ENCODE measurements around the gene SLC18A2. TPM values are rescaled to one million over a fixed set of nuclear protein-coding genes. Genes with fewer than 3 reads are reported as not detected.

SLC18A2 gene
- polyA plus RNA-seq, 2 donors, result 0.14 to 0.39 TPM

DNA sequence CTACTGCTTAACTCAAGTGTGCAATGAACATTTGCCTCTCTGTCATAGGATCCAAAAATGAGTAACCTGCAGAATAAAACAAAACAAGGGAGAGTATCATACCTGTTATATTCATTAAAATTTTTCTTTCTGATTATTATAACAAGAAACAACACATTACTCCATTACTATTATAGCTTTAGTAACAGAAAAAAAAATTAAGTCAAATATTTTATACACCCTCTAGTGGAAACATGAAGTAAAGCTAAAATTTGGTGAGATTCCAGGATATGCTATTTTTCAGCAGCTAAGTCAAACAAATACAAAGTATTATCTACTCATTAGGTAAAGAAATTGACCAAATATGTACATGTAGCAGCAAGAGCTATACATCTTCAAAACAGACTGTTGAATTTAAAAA lies 78.0 kb downstream of the SLC18A2 start:
- H3K9me3 ChIP-seq (ENCODE audit: control insufficient read depth in 2 of 2, insufficient read depth in 1 of 2, low read depth in 1 of 2, low read length in 1 of 2), result no peaks in the 10 kb centered on the region
- H3K36me3 ChIP-seq (ENCODE audit: control insufficient read depth in 2 of 2, insufficient read depth in 2 of 2, low read length in 1 of 2), result no peaks in the 10 kb centered on the region
- H3K4me1 ChIP-seq (ENCODE audit: control insufficient read depth in 2 of 2, insufficient read depth in 2 of 2, low read length in 1 of 2), result no peaks in the 10 kb centered on the region
- no peaks in the 10 kb centered on the region for H3K27me3 ChIP-seq (ENCODE audit: control insufficient read depth in 1 of 2, insufficient read depth in 2 of 2, low read length in 2 of 2)
- H3K4me3 ChIP-seq (ENCODE audit: low read depth in 1 of 2, low read length in 2 of 2), result no peak overlapping the region
- H3K27ac ChIP-seq (ENCODE audit: low read depth in 2 of 2, low read length in 1 of 2), result no peak overlapping the region

DNA sequence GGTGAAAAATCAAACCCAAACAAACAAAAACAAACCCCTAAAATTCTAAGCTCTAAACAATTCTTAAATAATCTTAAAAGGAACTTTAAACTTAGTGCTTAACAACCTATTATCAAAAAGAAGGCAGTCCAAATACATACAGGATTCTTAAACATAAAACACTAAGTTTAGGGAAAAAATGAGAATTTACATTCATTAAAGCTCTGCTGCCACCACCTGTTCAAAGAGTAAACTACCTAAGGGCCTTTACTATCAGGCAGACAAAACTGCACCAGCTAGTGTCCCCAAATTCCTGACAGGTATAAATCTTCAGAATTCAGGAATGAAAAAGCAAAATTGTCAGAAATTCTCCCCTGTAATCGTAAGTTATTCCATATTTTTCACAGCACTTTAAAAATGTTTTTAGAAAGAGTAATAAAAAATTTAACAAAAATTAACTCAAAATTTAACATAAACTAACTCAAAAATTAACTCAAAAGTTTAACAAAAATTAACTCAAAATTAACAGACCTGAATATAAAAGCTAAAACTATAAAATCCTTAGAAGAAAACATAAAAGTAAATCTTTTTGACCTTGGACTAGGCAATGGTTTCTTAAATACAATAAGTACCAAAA lies 79.2 kb downstream of the SLC18A2 start:
- Histone ChIP-seq H3K9me3 (ENCODE audit: control insufficient read depth in 2 of 2, insufficient read depth in 1 of 2, low read depth in 1 of 2, low read length in 1 of 2) (no peaks in the 10 kb centered on the region), H3K36me3 (ENCODE audit: control insufficient read depth in 2 of 2, insufficient read depth in 2 of 2, low read length in 1 of 2) (no peaks in the 10 kb centered on the region), H3K4me3 (ENCODE audit: low read depth in 1 of 2, low read length in 2 of 2) (no peak overlapping the region), H3K27ac (ENCODE audit: low read depth in 2 of 2, low read length in 1 of 2) (no peak overlapping the region), H3K27me3 (ENCODE audit: control insufficient read depth in 1 of 2, insufficient read depth in 2 of 2, low read length in 2 of 2) (no peaks in the 10 kb centered on the region), H3K4me1 (ENCODE audit: control insufficient read depth in 2 of 2, insufficient read depth in 2 of 2, low read length in 1 of 2) (no peaks in the 10 kb centered on the region)
- 63 to 76% methylated on average over 1 of the region's 1 CpG for WGBS, 2 donors

GRCh38 chr10:117322260-117322659 lies 81.3 kb downstream of the SLC18A2 start:
- H3K27ac ChIP-seq (ENCODE audit: low read depth in 2 of 2, low read length in 1 of 2), result no peak overlapping the region
- no peak overlapping the region for H3K4me3 ChIP-seq (ENCODE audit: low read depth in 1 of 2, low read length in 2 of 2)
- no peaks in the 10 kb centered on the region for H3K36me3 ChIP-seq (ENCODE audit: control insufficient read depth in 2 of 2, insufficient read depth in 2 of 2, low read length in 1 of 2)
- H3K9me3 ChIP-seq (ENCODE audit: control insufficient read depth in 2 of 2, insufficient read depth in 1 of 2, low read depth in 1 of 2, low read length in 1 of 2), result no peaks in the 10 kb centered on the region
- H3K27me3 ChIP-seq (ENCODE audit: control insufficient read depth in 1 of 2, insufficient read depth in 2 of 2, low read length in 2 of 2), result no peaks in the 10 kb centered on the region
- H3K4me1 ChIP-seq (ENCODE audit: control insufficient read depth in 2 of 2, insufficient read depth in 2 of 2, low read length in 1 of 2), result no peaks in the 10 kb centered on the region
- 76% methylated on average over 4 of the region's 4 CpGs for WGBS, 2 donors

DNA sequence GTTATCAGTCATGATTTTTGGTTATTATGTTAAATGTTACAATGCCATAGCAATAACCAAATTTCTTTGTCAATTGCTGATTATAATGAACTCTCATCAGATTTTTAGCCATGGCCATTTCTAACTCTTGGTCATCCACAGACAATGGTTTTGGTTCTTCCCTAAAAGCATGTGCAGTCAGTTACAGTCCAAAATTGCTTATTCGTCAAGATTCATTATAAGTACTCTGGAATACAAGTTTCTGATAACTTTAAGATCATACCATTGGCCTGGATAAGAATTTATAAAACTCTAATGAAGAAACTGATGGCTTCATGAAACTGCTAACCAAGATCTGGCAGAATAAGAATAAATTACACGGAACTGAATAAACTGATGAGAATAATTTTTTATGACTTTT lies 83.5 kb downstream of the SLC18A2 start:
- H3K36me3 ChIP-seq (ENCODE audit: control insufficient read depth in 2 of 2, insufficient read depth in 2 of 2, low read length in 1 of 2), result no peaks in the 10 kb centered on the region
- no peaks in the 10 kb centered on the region for H3K9me3 ChIP-seq (ENCODE audit: control insufficient read depth in 2 of 2, insufficient read depth in 1 of 2, low read depth in 1 of 2, low read length in 1 of 2)
- 96 to 97% methylated on average over 2 of the region's 2 CpGs for WGBS, 2 donors
- no peaks in the 10 kb centered on the region for H3K27me3 ChIP-seq (ENCODE audit: control insufficient read depth in 1 of 2, insufficient read depth in 2 of 2, low read length in 2 of 2)
- H3K4me3 ChIP-seq (ENCODE audit: low read depth in 1 of 2, low read length in 2 of 2), result no peak overlapping the region
- no peak overlapping the region for H3K27ac ChIP-seq (ENCODE audit: low read depth in 2 of 2, low read length in 1 of 2)
- no peaks in the 10 kb centered on the region for H3K4me1 ChIP-seq (ENCODE audit: control insufficient read depth in 2 of 2, insufficient read depth in 2 of 2, low read length in 1 of 2)

DNA sequence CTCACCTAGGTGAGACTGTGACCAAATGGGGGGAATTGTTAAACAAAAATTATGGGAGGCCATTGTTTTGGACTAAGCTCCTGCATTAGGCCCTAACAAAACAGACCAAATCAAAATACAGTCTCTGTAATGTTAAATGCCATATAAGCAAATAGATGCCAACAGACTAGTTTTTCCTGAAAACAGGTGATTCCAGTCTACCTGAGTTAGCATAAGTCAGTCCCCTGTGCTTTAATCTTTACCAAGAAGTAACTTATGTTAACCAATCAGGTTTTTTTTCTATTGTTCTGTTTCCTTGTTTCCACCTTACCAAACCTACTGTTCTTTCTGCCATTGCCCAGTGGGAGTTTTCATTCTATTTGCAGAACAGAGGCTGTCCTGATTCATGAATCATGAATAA lies 86.3 kb downstream of the SLC18A2 start:
- no peaks in the 10 kb centered on the region for H3K36me3 ChIP-seq (ENCODE audit: control insufficient read depth in 2 of 2, insufficient read depth in 2 of 2, low read length in 1 of 2)
- peak overlapping the region in 1 of 2 donors; percentile 42 for H3K27ac ChIP-seq (ENCODE audit: low read depth in 2 of 2, low read length in 1 of 2)
- H3K27me3 ChIP-seq (ENCODE audit: control insufficient read depth in 1 of 2, insufficient read depth in 2 of 2, low read length in 2 of 2), result no peaks in the 10 kb centered on the region
- no peak overlapping the region for H3K4me3 ChIP-seq (ENCODE audit: low read depth in 1 of 2, low read length in 2 of 2)
- H3K9me3 ChIP-seq (ENCODE audit: control insufficient read depth in 2 of 2, insufficient read depth in 1 of 2, low read depth in 1 of 2, low read length in 1 of 2), result no peaks in the 10 kb centered on the region
- no peaks in the 10 kb centered on the region for H3K4me1 ChIP-seq (ENCODE audit: control insufficient read depth in 2 of 2, insufficient read depth in 2 of 2, low read length in 1 of 2)

Other genes starting within 250 kb of the SLC18A2 start
- 1 to 10 TPM; 6.1 to 6.5 TPM for gene SHTN1, start 235.9 kb upstream of the SLC18A2 start, polyA plus RNA-seq
- gene VAX1, start 102.8 kb upstream of the SLC18A2 start, polyA plus RNA-seq, result not detected
- not detected for gene KCNK18, start 43.6 kb upstream of the SLC18A2 start, polyA plus RNA-seq
- 1 to 10 TPM; 2.9 to 6.8 TPM for gene PDZD8, start 134.3 kb downstream of the SLC18A2 start, polyA plus RNA-seq

All from esophagus (tissue), 2 donors.